Calu3 (cell line): ENCODE data around the gene CCDC187. TPM values are rescaled to one million over a fixed set of nuclear protein-coding genes. Genes with fewer than 3 reads are reported as not detected.

Experiments used
- BruUV-seq: library from RNA; stranded (reverse); fragments of 400-500 nt; replicated peaks from 2 replicates; lab custom pipeline; 2021; lab: Mats Ljungman, UMichigan
- CTCF ChIA-PET: fragments of 300-600 bp; sonication (Branson Sonifier 250); formaldehyde crosslinking; loops from one replicate; lab custom pipeline; 2022; ENCODE audit warnings: antibody characterized with exemption; lab: Charles Lee
- DNase-seq: peaks from one replicate; pipeline ENCODE4 v3.0.0; 2022
- H3K27ac Mint-ChIP-seq: one replicate; pipeline ENCODE4 v1.8.0; 2022; ENCODE audit warnings: mixed read lengths; ENCODE audit not compliant: unreplicated experiment
- H3K27me3 Mint-ChIP-seq: one replicate; pipeline ENCODE4 v1.8.0; 2022; ENCODE audit warnings: mixed read lengths; ENCODE audit not compliant: unreplicated experiment
- H3K36me3 Mint-ChIP-seq: one replicate; pipeline ENCODE4 v1.8.0; 2022; ENCODE audit warnings: mild to moderate bottlenecking, moderate library complexity, mixed read lengths; ENCODE audit not compliant: insufficient read depth, unreplicated experiment
- H3K4me1 Mint-ChIP-seq: one replicate; pipeline ENCODE4 v1.8.0; 2022; ENCODE audit warnings: mild to moderate bottlenecking, low read depth, mixed read lengths; ENCODE audit not compliant: unreplicated experiment
- H3K4me3 Mint-ChIP-seq: one replicate; pipeline ENCODE4 v1.8.0; 2022; ENCODE audit warnings: mild to moderate bottlenecking, low read depth, moderate library complexity, mixed read lengths; ENCODE audit not compliant: unreplicated experiment
- H3K9me3 Mint-ChIP-seq: one replicate; pipeline ENCODE4 v1.8.0; 2022; ENCODE audit warnings: low read depth, mixed read lengths; ENCODE audit not compliant: unreplicated experiment
- CTCF ChIP-seq: fragments of 200-600 bp; IDR thresholded peaks from one replicate; pipeline ENCODE4 v1.8.0; 2022; ENCODE audit warnings: antibody characterized with exemption; ENCODE audit not compliant: unreplicated experiment
- intact Hi-C: fragments of 100-400 bp; cut with micrococcal nuclease; formaldehyde crosslinking; loops from one replicate; pipeline ENCODE4 v1.10.0; 2022; ENCODE audit not compliant: unreplicated experiment
- total RNA-seq: library from RNA; stranded (reverse); gene quantifications from 2 replicates; pipeline ENCODE4 v1.2.3, GENCODE V29; 2022

CCDC187 gene
- total RNA-seq, 1 experiment from 2014 or later = 0.73 TPM

GRCh38 chr9:136309806-136310220 lies 5.9 kb upstream of the CCDC187 start:
- Mint-ChIP-seq H3K4me3 (no peak overlapping the region), H3K27ac (no peak overlapping the region), H3K27me3 (no peaks in the 10 kb centered on the region), H3K36me3 (no peaks in the 10 kb centered on the region), H3K9me3 (peaks cover 5% of the 10 kb centered on the region), H3K4me1 (no peaks in the 10 kb centered on the region)
- DNase-seq = no peak
- intact Hi-C loops = no loop called here
- TF ChIP-seq CTCF = no peak
- BruUV-seq = no TSS peak
- CTCF ChIA-PET = no interaction called here

- no peak overlapping the region for H3K27ac Mint-ChIP-seq
- no peaks in the 10 kb centered on the region for H3K9me3 Mint-ChIP-seq
- no TSS peak for BruUV-seq
- CTCF ChIA-PET = no interaction called here
- intact Hi-C loops = no loop called here
- no peaks in the 10 kb centered on the region for H3K4me1 Mint-ChIP-seq
- H3K27me3 Mint-ChIP-seq = no peaks in the 10 kb centered on the region
- H3K36me3 Mint-ChIP-seq = no peaks in the 10 kb centered on the region
- no peak for DNase-seq
- no peak for TF ChIP-seq CTCF
- no peak overlapping the region for H3K4me3 Mint-ChIP-seq
Observed at GRCh38 chr9:136309101-136309801, 5.4 kb upstream of the CCDC187 start.

DNA sequence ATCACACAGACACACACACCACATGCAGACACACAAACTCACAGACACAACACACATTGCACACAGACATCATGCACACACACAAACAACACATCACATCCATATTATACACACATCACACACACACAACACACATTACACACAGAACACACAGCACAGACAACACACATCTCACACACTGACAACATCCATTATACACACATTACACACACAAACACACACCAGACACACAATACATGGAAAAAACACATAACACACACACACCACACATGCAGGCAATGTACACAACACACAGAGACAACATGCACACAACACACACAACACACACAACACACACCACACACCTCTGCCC lies 4.8 kb upstream of the CCDC187 start:
- intact Hi-C loops = no loop called here
- TF ChIP-seq CTCF = no peak
- H3K27ac Mint-ChIP-seq = no peak overlapping the region
- no peaks in the 10 kb centered on the region for H3K9me3 Mint-ChIP-seq
- no peaks in the 10 kb centered on the region for H3K4me1 Mint-ChIP-seq
- CTCF ChIA-PET = no interaction called here
- H3K4me3 Mint-ChIP-seq = no peak overlapping the region
- DNase-seq = no peak
- H3K36me3 Mint-ChIP-seq = no peaks in the 10 kb centered on the region
- BruUV-seq = no TSS peak
- no peaks in the 10 kb centered on the region for H3K27me3 Mint-ChIP-seq

GRCh38 chr9:136308006-136308701 lies 4.3 kb upstream of the CCDC187 start:
- CTCF ChIA-PET = no interaction called here
- no peak for TF ChIP-seq CTCF
- no peaks in the 10 kb centered on the region for H3K4me1 Mint-ChIP-seq
- H3K27ac Mint-ChIP-seq = no peak overlapping the region
- no peaks in the 10 kb centered on the region for H3K27me3 Mint-ChIP-seq
- no peaks in the 10 kb centered on the region for H3K9me3 Mint-ChIP-seq
- H3K36me3 Mint-ChIP-seq = no peaks in the 10 kb centered on the region
- no peak overlapping the region for H3K4me3 Mint-ChIP-seq
- DNase-seq = no peak
- no TSS peak for BruUV-seq
- intact Hi-C loops = no loop called here
